K562 (cell line): ENCODE data around the gene FAM118B. TPM values are rescaled to one million over a fixed set of nuclear protein-coding genes. Genes with fewer than 3 reads are reported as not detected.

Experiments
- CHCHD3 ChIP-seq: fragments of 250-450 bp; sonication (Bioruptor Pico); IDR thresholded peaks from 2 replicates; pipeline ENCODE4 v2.1.2; 2022; ENCODE audit warnings: mild to moderate bottlenecking
- FOXK2 ChIP-seq, 2 experiments: fragments of 450-650 bp; IDR thresholded peaks in 1 of 2; conservative IDR thresholded peaks in 1 of 2; 2 replicates each; pipeline ENCODE4 v1.6.1; 2016; ENCODE audit warnings: low read depth in 2 of 2, mild to moderate bottlenecking in 1 of 2
- MGA ChIP-seq: fragments of 450-650 bp; IDR thresholded peaks from 2 replicates; pipeline ENCODE4 v1.6.1; 2016; ENCODE audit warnings: mild to moderate bottlenecking, moderate library complexity
- PHF20 ChIP-seq: fragments of 450-650 bp; IDR thresholded peaks from 2 replicates; pipeline ENCODE4 v1.6.1; 2018; ENCODE audit not compliant: partially characterized antibody
- PRDM10 ChIP-seq: fragments of 450-650 bp; IDR thresholded peaks from 2 replicates; pipeline ENCODE4 v1.6.1; 2018; ENCODE audit not compliant: partially characterized antibody
- polyA plus RNA-seq, 8 experiments: library from polyadenylated mRNA; depleted of rRNA in 4 of 8; stranded (reverse) in 5 of 8; unstranded in 3 of 8; fragments of >200 nt; fragmentation: Nextera tagmentation in 2 of 8; fragmentation: Illumina TruSeq in 1 of 8; extraction: Ambion mirVana in 2 of 8; extraction: Trizol in 1 of 8; gene quantifications; 2 replicates each; pipeline versions ENCODE4 v1.2.1 to v1.2.3, GENCODE V29; 2011 to 2014; ENCODE audit warnings: inconsistent platforms in 1 of 8, missing spikeins in 1 of 8
- total RNA-seq, 7 experiments: library from RNA; depleted of rRNA in 6 of 7; stranded (reverse); fragments of >200 nt in 6 of 7; fragmentation: Illumina TruSeq in 2 of 7; extraction: Trizol in 2 of 7; gene quantifications; 2 replicates each; pipeline versions ENCODE4 v1.2.1 to v1.2.3, GENCODE V29; 2011 to 2021; ENCODE audit warnings: low replicate concordance in 1 of 7
- TF ChIP-seq, protein P1 (sequence below): fragments of 450-650 bp; IDR thresholded peaks from 2 replicates; pipeline ENCODE4 v1.6.1; 2016; ENCODE audit warnings: antibody characterized with exemption
- TF ChIP-seq, protein P2 (sequence below), 2 experiments: fragments of 450-650 bp in 1 of 2; sonication (generic) in 1 of 2; formaldehyde crosslinking in 1 of 2; IDR thresholded peaks in 1 of 2; conservative IDR thresholded peaks in 1 of 2; 2 replicates each; pipeline versions ENCODE4 v1.6.1 to v1.8.1; 2016 to 2023; ENCODE audit warnings: mild to moderate bottlenecking in 2 of 2, moderate library complexity in 2 of 2, inconsistent platforms in 1 of 2, missing genetic modification reagents in 1 of 2

The FAM118B gene
- total and polyA plus RNA-seq, 9 of the 15 experiments (the other 6 are each of a cell fraction or from before 2014, with no cell fraction given), result 12.0 to 49.0 (median 22.1) TPM

GRCh38 chr11:126211236-126212088 is at the start of gene FAM118B, which contains the start of gene RPUSD4 (continued):
- peak; percentile 61; the same call in 1 of the 2 replicates for TF ChIP-seq MGA
- TF ChIP-seq FOXK2 (conservative IDR thresholded peaks at IDR 0.05 in 1 of 2, IDR thresholded peaks at IDR 0.05 in 1 of 2; ENCODE audit: low read depth in 2 of 2), result peak; percentile 85 to 87
- TF ChIP-seq, protein P1, sequence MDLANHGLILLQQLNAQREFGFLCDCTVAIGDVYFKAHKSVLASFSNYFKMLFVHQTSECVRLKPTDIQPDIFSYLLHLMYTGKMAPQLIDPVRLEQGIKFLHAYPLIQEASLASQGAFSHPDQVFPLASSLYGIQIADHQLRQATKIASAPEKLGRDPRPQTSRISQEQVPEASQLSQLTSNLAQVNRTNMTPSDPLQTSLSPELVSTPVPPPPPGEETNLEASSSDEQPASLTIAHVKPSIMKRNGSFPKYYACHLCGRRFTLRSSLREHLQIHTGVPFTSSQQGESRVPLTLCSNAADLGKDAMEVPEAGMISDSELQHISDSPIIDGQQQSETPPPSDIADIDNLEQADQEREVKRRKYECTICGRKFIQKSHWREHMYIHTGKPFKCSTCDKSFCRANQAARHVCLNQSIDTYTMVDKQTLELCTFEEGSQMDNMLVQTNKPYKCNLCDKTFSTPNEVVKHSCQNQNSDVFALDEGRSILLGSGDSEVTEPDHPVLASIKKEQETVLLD, result peak; percentile 87
- TF ChIP-seq, protein P2, sequence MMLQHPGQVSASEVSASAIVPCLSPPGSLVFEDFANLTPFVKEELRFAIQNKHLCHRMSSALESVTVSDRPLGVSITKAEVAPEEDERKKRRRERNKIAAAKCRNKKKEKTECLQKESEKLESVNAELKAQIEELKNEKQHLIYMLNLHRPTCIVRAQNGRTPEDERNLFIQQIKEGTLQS (IDR thresholded peaks at IDR 0.05), result peak; percentile 32; the same call in 1 of the 2 replicates
- TF ChIP-seq, protein P2 (CRISPR knock-in tag; conservative IDR thresholded peaks at IDR 0.05), result no peak; the same call in 1 of the 2 replicates
- TF ChIP-seq PRDM10, result peak; percentile 8
- peak; percentile 96 for TF ChIP-seq PHF20
- no peak for TF ChIP-seq CHCHD3 (CRISPR knock-in tag)
